Stomach (tissue), 9 donors: ENCODE data around the gene ARHGEF39. TPM values are rescaled to one million over a fixed set of nuclear protein-coding genes. Genes with fewer than 3 reads are reported as not detected.
A peak's percentile ranks its signal among the peaks of the same experiment; 100 is the strongest.

Source experiments
- DNase-seq, 2 donors: peaks; one replicate each; pipeline versions ENCODE4 v3.0.0 to v3.0.0-alpha.2; 2013 to 2019
- H3K27ac ChIP-seq, 5 donors: fragments of 200-600 bp in 4 of 5; sonication (generic) in 4 of 5; one replicate each; pipeline ENCODE4 v1.5.1; 2013 to 2019; ENCODE audit warnings: mild to moderate bottlenecking in 1 of 5, moderate library complexity in 1 of 5
- H3K27me3 ChIP-seq, 3 donors: fragments of 200-600 bp; sonication (generic); one replicate each; pipeline ENCODE4 v1.5.1; 2017 to 2019; ENCODE audit warnings: mixed run types in 1 of 3
- H3K36me3 ChIP-seq, 4 donors: fragments of 200-600 bp; sonication (generic); 1 replicate in 3 of 4; 2 replicates in 1 of 4; pipeline ENCODE4 v1.5.1; 2016 to 2019
- H3K4me1 ChIP-seq, 4 donors: fragments of 200-600 bp; sonication (generic); one replicate each; pipeline ENCODE4 v1.5.1; 2016 to 2019
- H3K4me3 ChIP-seq, 4 donors: fragments of 200-600 bp; sonication (generic) in 3 of 4; one replicate each; pipeline ENCODE4 v1.5.1; 2016 to 2019; ENCODE audit warnings: mild to moderate bottlenecking in 1 of 4
- H3K9me3 ChIP-seq, 4 donors: fragments of 200-600 bp; sonication (generic); one replicate each; pipeline ENCODE4 v1.5.1; 2016 to 2019
- CTCF ChIP-seq, 7 experiments: fragments of 450-650 bp in 4 of 7; fragments of 200-600 bp in 3 of 7; sonication (generic) in 3 of 7; IDR thresholded peaks; one replicate each; pipeline ENCODE4 v1.5.1; 2016 to 2019; ENCODE audit warnings: antibody characterized with exemption in 7 of 7, control low read depth in 2 of 7, mild to moderate bottlenecking in 1 of 7
- EP300 ChIP-seq: sonication (generic); formaldehyde crosslinking; IDR thresholded peaks from one replicate; pipeline ENCODE4 v1.6.1; 2017; ENCODE audit warnings: antibody characterized with exemption
- POLR2A ChIP-seq, 4 donors: fragments of 450-650 bp; IDR thresholded peaks; one replicate each; pipeline ENCODE4 v1.6.1; 2016; ENCODE audit warnings: antibody characterized with exemption in 4 of 4, control low read depth in 2 of 4, mild to moderate bottlenecking in 1 of 4, moderate library complexity in 1 of 4
- POLR2AphosphoS5 ChIP-seq, 3 donors: sonication (generic); formaldehyde crosslinking; IDR thresholded peaks; one replicate each; pipeline ENCODE4 v1.6.1; 2016; ENCODE audit warnings: antibody characterized with exemption in 3 of 3
- WGBS, 5 donors: extraction: QIAGEN DNeasy Blood & Tissue Kit in 3 of 5; methylation state at CpG; one replicate each; pipeline versions ENCODE4 v1.1.5 to v1.1.7; 2013 to 2018; 5-methylcytosine and 5-hydroxymethylcytosine counted together
- intact Hi-C: fragments of 100-400 bp; cut with DNase I; formaldehyde crosslinking; loops from one replicate; pipeline ENCODE4 v1.15.1; 2023; ENCODE audit warnings: low total_unique reads
- polyA plus RNA-seq, 3 donors: library from polyadenylated mRNA; stranded (reverse); fragments of 200-250 nt; gene quantifications; one replicate each; pipeline ENCODE4 v1.2.3, GENCODE V29; 2013
- total RNA-seq, 5 donors: library from RNA; depleted of rRNA; stranded (reverse); fragments of >200 nt; gene quantifications; one replicate each; pipeline versions ENCODE4 v1.1.0 to v1.2.3, GENCODE V29; 2014 to 2016
- donor health status: healthy with polysubstance abuse.
- donor health status: Bipolar disorder and iron deficiency.
- donor health status: healthy.

ARHGEF39 gene
- total and polyA plus RNA-seq, 8 donors, result 1.8 to 58.3 (median 3.8) TPM

DNA sequence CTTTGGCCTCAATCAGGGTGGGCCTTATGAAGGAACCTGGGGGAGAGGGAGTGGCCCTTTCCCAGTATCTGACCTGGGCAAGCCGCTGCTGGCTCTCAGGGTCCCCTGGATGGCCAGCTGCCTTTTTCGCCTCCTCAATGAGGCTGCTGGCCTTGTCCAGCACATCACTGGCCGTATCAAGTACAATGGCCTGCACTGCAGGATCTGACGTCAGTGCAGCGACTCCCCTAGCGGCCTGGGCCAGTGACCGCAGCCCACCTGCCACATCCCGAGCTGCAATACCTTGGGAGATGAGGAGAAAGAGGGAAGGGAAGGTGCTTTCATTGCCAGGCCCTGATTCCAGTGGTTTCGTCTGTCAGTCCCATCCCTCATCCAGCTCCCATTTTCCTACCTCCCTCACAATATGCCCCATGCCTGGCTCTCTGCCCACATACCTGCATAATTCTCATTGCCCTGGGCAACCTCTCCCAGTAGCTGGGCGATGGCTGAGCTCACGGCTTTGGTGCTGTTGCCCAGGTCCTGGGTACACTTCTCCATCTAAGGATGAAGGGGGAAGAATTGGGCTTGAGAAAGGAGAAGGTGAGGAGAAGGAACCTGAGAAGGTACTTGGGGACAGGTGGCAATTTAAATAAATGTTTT lies 47.9 kb upstream of the ARHGEF39 start:
- H3K27ac ChIP-seq, result peak overlapping the region in 1 of 5 donors; percentile 72
- intact Hi-C loops, result no loop called here
- H3K9me3 ChIP-seq, result no peaks in the 10 kb centered on the region
- 77 to 92% (median 85%) methylated on average over 10 to 11 of the region's 11 CpGs for WGBS, 5 donors
- no peak for DNase-seq
- H3K4me3 ChIP-seq, result no peak overlapping the region
- H3K36me3 ChIP-seq, result peaks cover 96 to 100% (median 100%) of the 10 kb centered on the region in 4 donors
- peaks cover 0 to 4% (median 0%) of the 10 kb centered on the region in 4 donors for H3K4me1 ChIP-seq
- no peaks in the 10 kb centered on the region for H3K27me3 ChIP-seq
- TF ChIP-seq POLR2A (IDR thresholded peaks at IDR 0.05) (no peak), POLR2AphosphoS5 (IDR thresholded peaks at IDR 0.05) (no peak), EP300 (no peak), CTCF (IDR thresholded peaks at IDR 0.05) (no peak)

- peaks cover 96 to 100% (median 100%) of the 10 kb centered on the region in 4 donors for H3K36me3 ChIP-seq
- H3K4me1 ChIP-seq, result peaks cover 0 to 4% (median 0%) of the 10 kb centered on the region in 4 donors
- 87 to 92% (median 88%) methylated on average over 20 to 21 of the region's 21 CpGs for WGBS, 5 donors
- no peaks in the 10 kb centered on the region for H3K27me3 ChIP-seq
- no peaks in the 10 kb centered on the region for H3K9me3 ChIP-seq
- no peak for TF ChIP-seq POLR2A (IDR thresholded peaks at IDR 0.05)
- TF ChIP-seq EP300, result no peak
- no peak for TF ChIP-seq POLR2AphosphoS5 (IDR thresholded peaks at IDR 0.05)
- no peak for TF ChIP-seq CTCF (IDR thresholded peaks at IDR 0.05)
- H3K4me3 ChIP-seq, result no peak overlapping the region
- peak overlapping the region in 2 of 5 donors; percentile 6 to 72 for H3K27ac ChIP-seq
- no peak for DNase-seq
- intact Hi-C loops, result no loop called here
Measured at GRCh38 chr9:35711501-35712428, 46.8 kb upstream of the ARHGEF39 start.

- no peaks in the 10 kb centered on the region for H3K27me3 ChIP-seq
- TF ChIP-seq EP300, result no peak
- TF ChIP-seq POLR2AphosphoS5 (IDR thresholded peaks at IDR 0.05), result no peak
- TF ChIP-seq POLR2A (IDR thresholded peaks at IDR 0.05), result no peak
- no peak for TF ChIP-seq CTCF (IDR thresholded peaks at IDR 0.05)
- intact Hi-C loops, result no loop called here
- H3K4me3 ChIP-seq, result no peak overlapping the region
- H3K27ac ChIP-seq, result peak overlapping the region in 3 of 5 donors; percentile 6 to 72 (median 10)
- peaks cover 96 to 100% (median 100%) of the 10 kb centered on the region in 4 donors for H3K36me3 ChIP-seq
- no peaks in the 10 kb centered on the region for H3K9me3 ChIP-seq
- H3K4me1 ChIP-seq, result no peaks in the 10 kb centered on the region
- no peak for DNase-seq
- WGBS, 5 donors, result 65 to 85% (median 71%) methylated on average over 7 of the region's 7 CpGs
Measured at GRCh38 chr9:35710818-35711500, 46.0 kb upstream of the ARHGEF39 start.

DNA sequence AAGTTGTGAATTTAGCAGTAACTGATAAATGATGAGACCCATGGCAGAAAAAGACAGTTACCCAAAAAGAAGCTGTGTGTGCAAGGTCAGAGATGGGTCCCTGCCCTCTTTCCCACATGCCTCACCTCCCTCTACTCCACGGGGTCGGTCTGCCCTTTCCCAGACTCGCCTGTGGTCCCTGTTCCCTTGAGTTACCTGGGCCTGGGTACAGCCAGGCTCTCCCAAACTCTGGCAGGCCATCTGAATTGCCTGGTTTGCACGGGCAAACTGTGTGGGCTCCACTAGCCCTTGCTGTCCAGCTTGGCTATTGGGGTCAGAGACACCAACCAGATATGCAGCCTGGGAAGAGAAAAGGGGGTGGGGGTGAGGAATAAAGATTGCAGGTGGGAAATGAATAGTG lies 43.2 kb upstream of the ARHGEF39 start:
- Histone ChIP-seq H3K27ac (peak overlapping the region in 1 of 5 donors; percentile 97), H3K9me3 (no peaks in the 10 kb centered on the region), H3K4me3 (no peak overlapping the region), H3K27me3 (no peaks in the 10 kb centered on the region), H3K4me1 (no peaks in the 10 kb centered on the region), H3K36me3 (peaks cover 97 to 100% (median 100%) of the 10 kb centered on the region in 4 donors)
- intact Hi-C loops, result no loop called here
- TF ChIP-seq EP300, result no peak
- TF ChIP-seq CTCF (IDR thresholded peaks at IDR 0.05), result no peak
- WGBS, 5 donors, result 86 to 96% (median 93%) methylated on average over 4 of the region's 4 CpGs
- DNase-seq, result no peak
